HFF-Myc (cell line): ENCODE data around the gene ATG10.

Experiments
- DNase-seq: peaks from one replicate; pipeline ENCODE4 v3.0.0-alpha.2; 2011; ENCODE audit warnings: low read depth; ENCODE audit errors: extremely low read depth
- H3K4me3 ChIP-seq: replicated peaks from 2 replicates; pipeline ENCODE4 v1.5.1; 2011; ENCODE audit warnings: low read depth, mild to moderate bottlenecking, control low read depth, low read length
- CTCF ChIP-seq: IDR thresholded peaks from 2 replicates; pipeline ENCODE4 v1.5.1; 2012; ENCODE audit warnings: mild to moderate bottlenecking, low read depth, low read length, control low read depth; ENCODE audit errors: missing control alignments

Gene ATG10

GRCh38 chr5:82234885-82235284 lies 263.1 kb downstream of the ATG10 start:
- DNase-seq: no peak
- no peak for TF ChIP-seq CTCF
- no peak overlapping the region for H3K4me3 ChIP-seq

- TF ChIP-seq CTCF: no peak
- no peak overlapping the region for H3K4me3 ChIP-seq
These were observed 272.3 kb downstream of the ATG10 start for GRCh38 chr5:82244151-82244550.

GRCh38 chr5:82244854-82245635 lies 273.2 kb downstream of the ATG10 start:
- no peak overlapping the region for H3K4me3 ChIP-seq
- TF ChIP-seq CTCF: no peak
- no peak for DNase-seq

More at GRCh38 chr5:82244151-82244550, 272.3 kb downstream of the ATG10 start:
- DNase-seq: no peak

- no peak for TF ChIP-seq CTCF
- no peak for DNase-seq
- H3K4me3 ChIP-seq: no peak overlapping the region
These were observed 275.2 kb downstream of the ATG10 start for GRCh38 chr5:82246960-82247574.

GRCh38 chr5:82252744-82253143 lies 280.9 kb downstream of the ATG10 start:
- no peak for DNase-seq
- H3K4me3 ChIP-seq: no peak overlapping the region
- TF ChIP-seq CTCF: no peak

- no peak for TF ChIP-seq CTCF
- H3K4me3 ChIP-seq: no peak overlapping the region
- no peak for DNase-seq
These were observed 284.0 kb downstream of the ATG10 start for GRCh38 chr5:82255844-82256243.
